Progenitor cell of endocrine pancreas (in vitro differentiated cells): ENCODE measurements around the gene CPLX1. TPM values are rescaled to one million over a fixed set of nuclear protein-coding genes. Genes with fewer than 3 reads are reported as not detected.

Experiments
- DNase-seq: peaks from one replicate; pipeline ENCODE4 v3.0.0; 2021; ENCODE audit warnings: low spot score; ENCODE audit not compliant: unreplicated experiment
- H3K27ac Mint-ChIP-seq: 2 replicates; pipeline ENCODE4 v1.8.0; 2021; ENCODE audit warnings: mild to moderate bottlenecking, moderate library complexity, mixed read lengths
- H3K27me3 Mint-ChIP-seq: 2 replicates; pipeline ENCODE4 v1.8.0; 2021; ENCODE audit warnings: mixed read lengths
- H3K36me3 Mint-ChIP-seq: 2 replicates; pipeline ENCODE4 v1.8.0; 2022; ENCODE audit warnings: mixed read lengths; ENCODE audit not compliant: insufficient read depth
- H3K4me1 Mint-ChIP-seq: 2 replicates; pipeline ENCODE4 v1.8.0; 2021; ENCODE audit warnings: low read depth, mixed read lengths
- H3K4me3 Mint-ChIP-seq: 2 replicates; pipeline ENCODE4 v1.8.0; 2021; ENCODE audit warnings: low read depth, mild to moderate bottlenecking, moderate library complexity, mixed read lengths
- H3K9me3 Mint-ChIP-seq: 2 replicates; pipeline ENCODE4 v1.8.0; 2021; ENCODE audit warnings: low read depth, mixed read lengths
- CTCF ChIP-seq: fragments of 200-600 bp; sonication (generic); IDR thresholded peaks from one replicate; pipeline ENCODE4 v1.5.0; 2021; ENCODE audit warnings: antibody characterized with exemption, mild to moderate bottlenecking; ENCODE audit not compliant: unreplicated experiment
- total RNA-seq: library from RNA; stranded (reverse); gene quantifications from 2 replicates; pipeline ENCODE4 v1.2.1, GENCODE V29; 2021

Gene CPLX1
- total RNA-seq, 1 donor from 2014 or later = 1.4 TPM

GRCh38 chr4:749698-750666 is 75.9 kb downstream of the CPLX1 start:
- no peak overlapping the region for H3K27ac Mint-ChIP-seq
- peaks cover 32% of the 10 kb centered on the region for H3K36me3 Mint-ChIP-seq

DNA sequence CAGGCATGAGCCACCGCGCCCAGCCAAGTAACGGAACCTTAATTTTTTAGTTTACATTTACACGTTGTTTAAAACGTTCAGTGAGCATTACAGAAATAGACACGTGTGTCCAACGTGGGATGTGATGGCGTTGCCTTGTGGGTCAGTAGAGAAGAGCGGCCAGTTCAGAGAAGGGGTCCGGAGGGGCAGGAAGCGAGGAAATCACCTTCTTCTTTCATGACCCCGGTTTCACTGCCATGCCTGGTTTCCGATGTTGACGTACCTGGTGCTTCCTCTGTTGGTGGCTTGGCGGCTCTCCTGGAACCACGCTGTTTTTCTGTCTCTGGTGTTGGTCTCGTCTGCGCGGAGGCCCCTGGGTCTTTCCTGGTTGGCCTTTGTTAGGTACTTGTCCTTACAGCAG is 77.5 kb downstream of the CPLX1 start:
- DNase-seq = no peak
- peaks cover 38% of the 10 kb centered on the region for H3K36me3 Mint-ChIP-seq
- peaks cover 6% of the 10 kb centered on the region for H3K9me3 Mint-ChIP-seq
- H3K27me3 Mint-ChIP-seq = no peaks in the 10 kb centered on the region
- no peak for TF ChIP-seq CTCF
- no peak overlapping the region for H3K27ac Mint-ChIP-seq
- H3K4me3 Mint-ChIP-seq = no peak overlapping the region
- no peaks in the 10 kb centered on the region for H3K4me1 Mint-ChIP-seq

More at GRCh38 chr4:749698-750666, 75.9 kb downstream of the CPLX1 start:
- no peak for DNase-seq
- Mint-ChIP-seq H3K4me1 (no peaks in the 10 kb centered on the region), H3K9me3 (peaks cover 3% of the 10 kb centered on the region), H3K4me3 (no peak overlapping the region), H3K27me3 (no peaks in the 10 kb centered on the region)
- no peak for TF ChIP-seq CTCF

GRCh38 chr4:747546-748170 is 78.3 kb downstream of the CPLX1 start:
- DNase-seq = no peak
- Mint-ChIP-seq H3K4me1 (no peaks in the 10 kb centered on the region), H3K27ac (no peak overlapping the region), H3K36me3 (peaks cover 41% of the 10 kb centered on the region), H3K9me3 (peaks cover 6% of the 10 kb centered on the region), H3K27me3 (no peaks in the 10 kb centered on the region), H3K4me3 (no peak overlapping the region)
- no peak for TF ChIP-seq CTCF

GRCh38 chr4:744212-744841 is 81.6 kb downstream of the CPLX1 start:
- Mint-ChIP-seq H3K36me3 (peaks cover 29% of the 10 kb centered on the region), H3K9me3 (peaks cover 6% of the 10 kb centered on the region), H3K27me3 (no peaks in the 10 kb centered on the region), H3K4me3 (no peak overlapping the region), H3K27ac (peak overlapping the region; percentile 84), H3K4me1 (no peaks in the 10 kb centered on the region)
- TF ChIP-seq CTCF = no peak
- DNase-seq = no peak
